GM19351 (cell line): ENCODE measurements around the gene APOC1.

Experiments
- ATAC-seq: cut with Tn5 transposase; IDR thresholded peaks from one replicate; pipeline ENCODE4 v1.9.1; 2021; ENCODE audit warnings: mild to moderate bottlenecking, moderate library complexity; ENCODE audit not compliant: unreplicated experiment

APOC1 gene

GRCh38 chr19:44955505-44956439 lies 41.4 kb downstream of the APOC1 start:
- peak; percentile 29 for ATAC-seq

GRCh38 chr19:44957526-44957925 lies 43.1 kb downstream of the APOC1 start:
- ATAC-seq: no peak

GRCh38 chr19:44958090-44958489 lies 43.7 kb downstream of the APOC1 start:
- ATAC-seq: no peak

- no peak for ATAC-seq
Measured at GRCh38 chr19:44959691-44960090, 45.3 kb downstream of the APOC1 start.

- no peak for ATAC-seq
Measured at GRCh38 chr19:44960906-44961728, 46.7 kb downstream of the APOC1 start.

- ATAC-seq: no peak
Measured at GRCh38 chr19:44961821-44962220, 47.4 kb downstream of the APOC1 start.

- ATAC-seq: no peak
Measured at GRCh38 chr19:44968118-44968517, 53.7 kb downstream of the APOC1 start.

GRCh38 chr19:44968670-44969069 lies 54.3 kb downstream of the APOC1 start:
- no peak for ATAC-seq
